GM13976 (cell line): ENCODE data around the gene LRMDA.

Source experiments
- DNase-seq: peaks from one replicate; pipeline ENCODE4 v3.0.0; 2012; ENCODE audit warnings: low spot score
- CTCF ChIP-seq: IDR thresholded peaks from 2 replicates; pipeline ENCODE4 v1.5.1; 2012; ENCODE audit warnings: borderline replicate concordance, mild to moderate bottlenecking; ENCODE audit not compliant: insufficient read depth; ENCODE audit errors: extremely low read depth, missing control alignments, control extremely low read depth
- in situ Hi-C: fragments of 300-500 bp; cut with MboI; formaldehyde crosslinking; loops from one replicate; pipeline ENCODE4 v1.12.0; 2022; ENCODE audit warnings: low sequenced_read_pairs, mixed read lengths, inconsistent platforms; ENCODE audit not compliant: unreplicated experiment

Gene LRMDA

GRCh38 chr10:75654171-75654771 lies 222.8 kb downstream of the LRMDA start:
- TF ChIP-seq CTCF = no peak
- DNase-seq = no peak
- in situ Hi-C loops = no loop called here

GRCh38 chr10:75654772-75655171 lies 223.3 kb downstream of the LRMDA start:
- in situ Hi-C loops = no loop called here
- no peak for TF ChIP-seq CTCF
- DNase-seq = no peak

GRCh38 chr10:75655791-75656451 lies 224.5 kb downstream of the LRMDA start:
- in situ Hi-C loops = no loop called here
- no peak for TF ChIP-seq CTCF
- DNase-seq = no peak

- in situ Hi-C loops = no loop called here
- no peak for TF ChIP-seq CTCF
Measured at GRCh38 chr10:75657351-75657750, 225.9 kb downstream of the LRMDA start.

GRCh38 chr10:75658036-75658435 lies 226.6 kb downstream of the LRMDA start:
- DNase-seq = no peak
- TF ChIP-seq CTCF = no peak
- in situ Hi-C loops = no loop called here

More at GRCh38 chr10:75657351-75657750, 225.9 kb downstream of the LRMDA start:
- DNase-seq = no peak

GRCh38 chr10:75658496-75658895 lies 227.1 kb downstream of the LRMDA start:
- no peak for TF ChIP-seq CTCF
- in situ Hi-C loops = no loop called here
- no peak for DNase-seq
